ENCODE data around the gene ALDH3B1.

DNA sequence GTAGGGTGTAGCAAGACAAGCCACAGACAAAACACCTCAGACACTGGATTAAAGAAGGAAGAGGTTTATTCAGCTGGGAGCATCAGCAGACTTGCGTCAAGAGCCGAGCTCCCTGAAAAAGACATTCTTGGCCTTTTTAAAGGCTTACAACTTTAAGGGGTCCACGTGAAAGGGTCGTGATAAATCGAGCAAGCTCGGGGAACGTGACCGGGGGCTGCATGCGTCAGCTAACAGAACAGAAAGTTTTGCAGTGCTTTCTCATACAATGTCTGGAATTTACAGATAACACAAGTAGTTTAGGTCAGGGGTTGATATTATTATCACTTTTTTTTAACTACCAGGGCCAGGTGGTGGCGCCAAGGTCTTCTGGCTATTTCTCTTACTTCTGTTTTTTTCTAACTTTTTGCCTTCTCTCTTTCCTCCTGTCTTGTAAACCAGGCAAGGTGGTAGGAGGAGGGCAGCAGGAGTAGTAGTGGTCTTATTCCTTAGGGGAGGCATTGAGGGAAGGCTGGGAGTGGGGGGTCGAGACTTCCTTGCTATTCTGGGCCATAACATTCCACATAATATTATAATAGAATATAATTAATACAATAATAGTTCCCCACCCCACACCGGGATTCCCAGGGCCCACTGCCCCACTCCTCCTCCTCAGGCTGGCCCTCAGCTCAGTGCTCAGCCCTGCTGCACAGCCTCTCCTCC lies 587 bp upstream of the ALDH3B1 start:
- TF ChIP-seq, protein P1, sequence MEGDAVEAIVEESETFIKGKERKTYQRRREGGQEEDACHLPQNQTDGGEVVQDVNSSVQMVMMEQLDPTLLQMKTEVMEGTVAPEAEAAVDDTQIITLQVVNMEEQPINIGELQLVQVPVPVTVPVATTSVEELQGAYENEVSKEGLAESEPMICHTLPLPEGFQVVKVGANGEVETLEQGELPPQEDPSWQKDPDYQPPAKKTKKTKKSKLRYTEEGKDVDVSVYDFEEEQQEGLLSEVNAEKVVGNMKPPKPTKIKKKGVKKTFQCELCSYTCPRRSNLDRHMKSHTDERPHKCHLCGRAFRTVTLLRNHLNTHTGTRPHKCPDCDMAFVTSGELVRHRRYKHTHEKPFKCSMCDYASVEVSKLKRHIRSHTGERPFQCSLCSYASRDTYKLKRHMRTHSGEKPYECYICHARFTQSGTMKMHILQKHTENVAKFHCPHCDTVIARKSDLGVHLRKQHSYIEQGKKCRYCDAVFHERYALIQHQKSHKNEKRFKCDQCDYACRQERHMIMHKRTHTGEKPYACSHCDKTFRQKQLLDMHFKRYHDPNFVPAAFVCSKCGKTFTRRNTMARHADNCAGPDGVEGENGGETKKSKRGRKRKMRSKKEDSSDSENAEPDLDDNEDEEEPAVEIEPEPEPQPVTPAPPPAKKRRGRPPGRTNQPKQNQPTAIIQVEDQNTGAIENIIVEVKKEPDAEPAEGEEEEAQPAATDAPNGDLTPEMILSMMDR (conservative IDR thresholded peaks at IDR 0.05; ENCODE audit: low read length), result peak; percentile 64
- TF ChIP-seq EZH2phosphoT487 (IDR thresholded peaks at IDR 0.05; ENCODE audit: borderline replicate concordance), result no peak
